IMR-90 (cell line): ENCODE results near the gene HIVEP3.

Experiments
- BHLHE40 ChIP-seq: fragments of 150-350 bp; IDR thresholded peaks from 2 replicates; pipeline ENCODE4 v1.6.1; 2016; ENCODE audit warnings: mild to moderate bottlenecking, low read depth, low read length
- FOS ChIP-seq: fragments of 150-350 bp; IDR thresholded peaks from 2 replicates; pipeline ENCODE4 v1.6.1; 2016; ENCODE audit warnings: low read depth, low read length
- MAFK ChIP-seq: IDR thresholded peaks from 2 replicates; pipeline ENCODE4 v1.6.1; 2012; ENCODE audit warnings: low read depth, low read length, improper control_type of control experiment
- MXI1 ChIP-seq: IDR thresholded peaks from 2 replicates; pipeline ENCODE4 v1.6.1; 2012; ENCODE audit warnings: low read depth, mild to moderate bottlenecking, low read length, moderate library complexity, borderline replicate concordance
- POLR2A ChIP-seq: IDR thresholded peaks from 2 replicates; pipeline ENCODE4 v1.6.1; 2012; ENCODE audit warnings: mild to moderate bottlenecking, low read depth, low read length
- RAD21 ChIP-seq: IDR thresholded peaks from 2 replicates; pipeline ENCODE4 v1.6.1; 2012; ENCODE audit warnings: low read length, improper control_type of control experiment
- RFX5 ChIP-seq: IDR thresholded peaks from 2 replicates; pipeline ENCODE4 v1.8.0; 2012; ENCODE audit warnings: low read depth, mild to moderate bottlenecking, low read length, moderate library complexity
- SMC3 ChIP-seq: fragments of 150-350 bp; IDR thresholded peaks from 2 replicates; pipeline ENCODE4 v1.6.1; 2016; ENCODE audit warnings: low read depth, mild to moderate bottlenecking, antibody characterized with exemption, low read length, moderate library complexity
- TF ChIP-seq, protein P1 (sequence below): conservative IDR thresholded peaks from 2 replicates; pipeline ENCODE4 v1.5.1; 2012; ENCODE audit warnings: mild to moderate bottlenecking, low read depth, low read length, improper control_type of control experiment

DNA sequence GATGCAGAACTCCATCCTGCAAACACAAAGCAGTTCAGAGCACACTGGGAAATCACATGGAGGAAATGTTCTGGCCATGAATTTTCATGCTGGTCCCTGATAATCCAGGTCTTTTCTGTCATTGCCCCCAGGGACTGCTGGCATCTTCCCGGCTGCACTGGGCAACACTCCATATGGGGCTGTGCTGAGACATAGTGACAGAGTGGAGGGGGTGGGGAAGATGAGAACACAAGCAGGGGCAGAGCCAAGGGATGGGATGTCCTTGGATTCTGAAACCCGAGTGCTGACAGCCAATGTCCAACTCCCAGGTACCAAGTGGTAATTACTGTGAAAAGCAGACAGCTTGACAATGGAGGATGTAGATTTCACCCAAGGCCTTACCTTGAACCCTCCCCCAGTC, 185.7 kb downstream of the HIVEP3 start:
- TF ChIP-seq, protein P1, sequence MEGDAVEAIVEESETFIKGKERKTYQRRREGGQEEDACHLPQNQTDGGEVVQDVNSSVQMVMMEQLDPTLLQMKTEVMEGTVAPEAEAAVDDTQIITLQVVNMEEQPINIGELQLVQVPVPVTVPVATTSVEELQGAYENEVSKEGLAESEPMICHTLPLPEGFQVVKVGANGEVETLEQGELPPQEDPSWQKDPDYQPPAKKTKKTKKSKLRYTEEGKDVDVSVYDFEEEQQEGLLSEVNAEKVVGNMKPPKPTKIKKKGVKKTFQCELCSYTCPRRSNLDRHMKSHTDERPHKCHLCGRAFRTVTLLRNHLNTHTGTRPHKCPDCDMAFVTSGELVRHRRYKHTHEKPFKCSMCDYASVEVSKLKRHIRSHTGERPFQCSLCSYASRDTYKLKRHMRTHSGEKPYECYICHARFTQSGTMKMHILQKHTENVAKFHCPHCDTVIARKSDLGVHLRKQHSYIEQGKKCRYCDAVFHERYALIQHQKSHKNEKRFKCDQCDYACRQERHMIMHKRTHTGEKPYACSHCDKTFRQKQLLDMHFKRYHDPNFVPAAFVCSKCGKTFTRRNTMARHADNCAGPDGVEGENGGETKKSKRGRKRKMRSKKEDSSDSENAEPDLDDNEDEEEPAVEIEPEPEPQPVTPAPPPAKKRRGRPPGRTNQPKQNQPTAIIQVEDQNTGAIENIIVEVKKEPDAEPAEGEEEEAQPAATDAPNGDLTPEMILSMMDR, result no peak
- TF ChIP-seq RFX5 (no peak), POLR2A (no peak), BHLHE40 (no peak), MAFK (no peak), FOS (no peak), RAD21 (no peak), SMC3 (no peak), MXI1 (no peak)
